Body of pancreas (tissue), 4 donors: ENCODE results near the gene ZBTB21.

Experiments
- CTCF ChIP-seq, 7 experiments: fragments of 450-650 bp in 4 of 7; fragments of 200-600 bp in 3 of 7; sonication (generic) in 3 of 7; IDR thresholded peaks; one replicate each; pipeline ENCODE4 v1.5.1; 2016 to 2019; ENCODE audit warnings: antibody characterized with exemption in 7 of 7
- POLR2A ChIP-seq, 3 donors: fragments of 450-650 bp; IDR thresholded peaks; one replicate each; pipeline ENCODE4 v1.6.1; 2016; ENCODE audit warnings: antibody characterized with exemption in 3 of 3, mild to moderate bottlenecking in 2 of 3

GRCh38 chr21:42042651-42043050 lies 32.5 kb upstream of the ZBTB21 start:
- no peak for TF ChIP-seq CTCF (IDR thresholded peaks at IDR 0.05)
- no peak for TF ChIP-seq POLR2A (IDR thresholded peaks at IDR 0.05)
